Astrocyte (in vitro differentiated cells and primary cell): ENCODE measurements around the gene DHRS7. TPM values are rescaled to one million over a fixed set of nuclear protein-coding genes. Genes with fewer than 3 reads are reported as not detected.

Source experiments
- DNase-seq: peaks from one replicate; pipeline ENCODE4 v3.0.0-alpha.2; 2010; ENCODE audit warnings: low read depth
- FAIRE-seq: peaks from 2 replicates; lab custom pipeline; 2011; peaks lifted over from hg19 to GRCh38; lab: Jason Lieb, UNC
- H2AFZ ChIP-seq: 2 replicates; pipeline ENCODE4 v1.6.0; 2012; ENCODE audit warnings: low read depth, low read length, inconsistent platforms
- H3K27ac ChIP-seq: 2 replicates; pipeline ENCODE4 v1.5.1; 2011; ENCODE audit warnings: low read depth, low read length, inconsistent platforms
- H3K27me3 ChIP-seq: 2 replicates; pipeline ENCODE4 v1.6.0; 2011; ENCODE audit warnings: low read length, inconsistent platforms; ENCODE audit not compliant: insufficient read depth
- H3K36me3 ChIP-seq: 2 replicates; pipeline ENCODE4 v1.5.1; 2011; ENCODE audit warnings: low read length, inconsistent platforms; ENCODE audit not compliant: insufficient read depth
- H3K4me1 ChIP-seq: 2 replicates; pipeline ENCODE4 v1.5.1; 2011; ENCODE audit warnings: low read length, inconsistent platforms; ENCODE audit not compliant: insufficient read depth
- H3K4me2 ChIP-seq: 2 replicates; pipeline ENCODE4 v1.6.0; 2012; ENCODE audit warnings: low read length, inconsistent platforms
- H3K4me3 ChIP-seq: 2 replicates; pipeline ENCODE4 v1.5.1; 2011; ENCODE audit warnings: low read depth, mild to moderate bottlenecking, low read length, inconsistent platforms; ENCODE audit not compliant: insufficient read depth
- H3K79me2 ChIP-seq: 2 replicates; pipeline ENCODE4 v1.6.0; 2012; ENCODE audit warnings: mild to moderate bottlenecking, low read length, inconsistent platforms; ENCODE audit not compliant: insufficient read depth
- H3K9ac ChIP-seq: 2 replicates; pipeline ENCODE4 v1.6.0; 2012; ENCODE audit warnings: mild to moderate bottlenecking, low read length, inconsistent platforms
- H3K9me3 ChIP-seq: 2 replicates; pipeline ENCODE4 v1.5.1; 2012; ENCODE audit warnings: low read depth, mild to moderate bottlenecking, low read length, inconsistent platforms; ENCODE audit not compliant: insufficient read depth
- H4K20me1 ChIP-seq: 2 replicates; pipeline ENCODE4 v1.6.0; 2012; ENCODE audit warnings: low read length, inconsistent platforms; ENCODE audit not compliant: insufficient read depth
- H3K27ac Mint-ChIP-seq: one replicate; pipeline ENCODE4 v1.8.0; 2021; ENCODE audit warnings: mild to moderate bottlenecking, mixed read lengths; ENCODE audit not compliant: unreplicated experiment
- H3K27me3 Mint-ChIP-seq: one replicate; pipeline ENCODE4 v1.8.0; 2021; ENCODE audit warnings: low read depth, mixed read lengths; ENCODE audit not compliant: unreplicated experiment
- H3K36me3 Mint-ChIP-seq: one replicate; pipeline ENCODE4 v1.8.0; 2021; ENCODE audit warnings: low read depth, mixed read lengths; ENCODE audit not compliant: unreplicated experiment
- H3K4me1 Mint-ChIP-seq: one replicate; pipeline ENCODE4 v1.8.0; 2021; ENCODE audit warnings: low read depth, mixed read lengths; ENCODE audit not compliant: unreplicated experiment
- H3K4me3 Mint-ChIP-seq: one replicate; pipeline ENCODE4 v1.8.0; 2021; ENCODE audit warnings: mild to moderate bottlenecking, moderate library complexity, mixed read lengths; ENCODE audit not compliant: unreplicated experiment
- H3K9me3 Mint-ChIP-seq: one replicate; pipeline ENCODE4 v1.8.0; 2021; ENCODE audit warnings: mild to moderate bottlenecking, mixed read lengths; ENCODE audit not compliant: unreplicated experiment
- CTCF ChIP-seq: IDR thresholded peaks from 2 replicates; pipeline ENCODE4 v1.5.1; 2011; ENCODE audit warnings: low read depth, mild to moderate bottlenecking, inconsistent platforms, low read length, moderate library complexity; ENCODE audit not compliant: insufficient read depth
- EZH2 ChIP-seq: IDR thresholded peaks from 2 replicates; pipeline ENCODE4 v1.6.1; 2012; ENCODE audit warnings: mild to moderate bottlenecking, low read length, inconsistent platforms; ENCODE audit not compliant: insufficient read depth
- total RNA-seq: library from RNA; stranded (reverse); gene quantifications from 2 replicates; pipeline ENCODE4 v1.2.1, GENCODE V29; 2021

Gene DHRS7
- total RNA-seq, 1 donor from 2014 or later: 62.5 TPM

GRCh38 chr14:60153991-60154390, 11.2 kb downstream of the DHRS7 start:
- Mint-ChIP-seq H3K4me1 (peaks cover 25% of the 10 kb centered on the region), H3K27me3 (no peaks in the 10 kb centered on the region), H3K36me3 (no peaks in the 10 kb centered on the region), H3K9me3 (no peaks in the 10 kb centered on the region), H3K4me3 (no peak overlapping the region), H3K27ac (no peak overlapping the region)
- H3K4me2 ChIP-seq: no peak overlapping the region
- H3K4me1 ChIP-seq: peaks cover 10% of the 10 kb centered on the region
- H3K27ac ChIP-seq: no peak overlapping the region
- no peak overlapping the region for H3K9ac ChIP-seq
- FAIRE-seq (no peak), DNase-seq (no peak)
- H3K79me2 ChIP-seq: peaks cover 16% of the 10 kb centered on the region
- peaks cover 11% of the 10 kb centered on the region for H3K36me3 ChIP-seq
- no peak overlapping the region for H3K4me3 ChIP-seq
- no peaks in the 10 kb centered on the region for H3K9me3 ChIP-seq
- H3K27me3 ChIP-seq: no peaks in the 10 kb centered on the region
- peaks cover 6% of the 10 kb centered on the region for H4K20me1 ChIP-seq
- no peak overlapping the region for H2AFZ ChIP-seq
- TF ChIP-seq EZH2 (no peak), CTCF (no peak)

GRCh38 chr14:60151715-60152114, 13.5 kb downstream of the DHRS7 start:
- Mint-ChIP-seq H3K27ac (peak overlapping the region; percentile 56), H3K27me3 (no peaks in the 10 kb centered on the region), H3K36me3 (no peaks in the 10 kb centered on the region), H3K9me3 (no peaks in the 10 kb centered on the region), H3K4me1 (peaks cover 25% of the 10 kb centered on the region), H3K4me3 (no peak overlapping the region)
- peaks cover 10% of the 10 kb centered on the region for H3K4me1 ChIP-seq
- peak; percentile 89 for FAIRE-seq
- H3K9ac ChIP-seq: no peak overlapping the region
- peaks cover 17% of the 10 kb centered on the region for H3K36me3 ChIP-seq
- DNase-seq: peak; percentile 67
- H3K79me2 ChIP-seq: no peaks in the 10 kb centered on the region
- no peak overlapping the region for H3K27ac ChIP-seq
- H3K9me3 ChIP-seq: no peaks in the 10 kb centered on the region
- no peaks in the 10 kb centered on the region for H4K20me1 ChIP-seq
- H3K27me3 ChIP-seq: no peaks in the 10 kb centered on the region
- H3K4me2 ChIP-seq: peak overlapping the region; percentile 27
- no peak for TF ChIP-seq EZH2
- no peak for TF ChIP-seq CTCF
- H2AFZ ChIP-seq: no peak overlapping the region
- no peak overlapping the region for H3K4me3 ChIP-seq

- no peak for TF ChIP-seq EZH2
- no peak overlapping the region for H3K4me3 Mint-ChIP-seq
These were observed 30.5 kb downstream of the DHRS7 start for GRCh38 chr14:60134702-60135101.

More at GRCh38 chr14:60134702-60135101, 30.5 kb downstream of the DHRS7 start:
- Histone ChIP-seq H3K9me3 (no peaks in the 10 kb centered on the region), H3K27me3 (no peaks in the 10 kb centered on the region), H3K4me3 (no peak overlapping the region), H3K4me2 (no peak overlapping the region), H3K36me3 (peaks cover 6% of the 10 kb centered on the region), H4K20me1 (no peaks in the 10 kb centered on the region), H2AFZ (no peak overlapping the region), H3K79me2 (no peaks in the 10 kb centered on the region), H3K9ac (no peak overlapping the region), H3K27ac (no peak overlapping the region), H3K4me1 (no peaks in the 10 kb centered on the region)
- peaks cover 8% of the 10 kb centered on the region for H3K36me3 Mint-ChIP-seq
- H3K4me1 Mint-ChIP-seq: peaks cover 1% of the 10 kb centered on the region
- DNase-seq: no peak
- H3K27ac Mint-ChIP-seq: no peak overlapping the region
- no peaks in the 10 kb centered on the region for H3K27me3 Mint-ChIP-seq
- no peak for FAIRE-seq
- no peaks in the 10 kb centered on the region for H3K9me3 Mint-ChIP-seq
